Measurements from ENCODE around the gene DHRSX. TPM values are rescaled to one million over a fixed set of nuclear protein-coding genes. Genes with fewer than 3 reads are reported as not detected.
"Not testable (repeated sequence)": the region's sequence is repeated elsewhere in the genome, so short reads cannot be mapped to it uniquely, and the experiment has no call there.

The DHRSX gene
- total and polyA plus RNA-seq, 7 donors: 5.6 to 19.3 (median 9.6) TPM

DNA sequence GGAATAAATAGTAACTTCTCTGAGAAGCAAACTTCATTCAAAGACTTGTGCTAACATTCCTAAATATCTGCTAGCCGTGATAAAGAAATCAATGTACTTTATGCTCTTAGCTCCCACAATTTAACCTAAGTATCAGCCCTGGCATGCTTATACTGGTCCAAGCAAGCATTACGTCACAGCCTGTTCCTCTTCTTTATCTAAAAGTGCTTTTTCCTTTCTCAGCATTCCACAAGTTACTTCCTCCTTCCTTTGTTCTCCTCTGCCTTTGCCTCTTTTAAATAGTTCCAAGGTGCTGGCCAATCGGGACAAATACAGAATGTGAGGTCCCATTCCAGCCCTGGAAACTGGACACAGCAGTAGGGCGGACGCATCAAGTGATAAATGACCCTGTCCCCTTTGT, 249.6 kb downstream of the DHRSX start:
- Histone ChIP-seq H3K4me3 (no peak overlapping the region), H3K27ac (no peak overlapping the region), H3K4me1 (no peaks in the 10 kb centered on the region), H3K36me3 (ENCODE audit: insufficient read depth in 1 of 2, low read depth in 1 of 2) (no peaks in the 10 kb centered on the region), H3K9me3 (no peaks in the 10 kb centered on the region), H3K27me3 (ENCODE audit: insufficient read depth in 3 of 3, low read length in 2 of 3) (no peaks in the 10 kb centered on the region)
- ATAC-seq (no peak), DNase-seq (no peak)
- TF ChIP-seq, protein P1, sequence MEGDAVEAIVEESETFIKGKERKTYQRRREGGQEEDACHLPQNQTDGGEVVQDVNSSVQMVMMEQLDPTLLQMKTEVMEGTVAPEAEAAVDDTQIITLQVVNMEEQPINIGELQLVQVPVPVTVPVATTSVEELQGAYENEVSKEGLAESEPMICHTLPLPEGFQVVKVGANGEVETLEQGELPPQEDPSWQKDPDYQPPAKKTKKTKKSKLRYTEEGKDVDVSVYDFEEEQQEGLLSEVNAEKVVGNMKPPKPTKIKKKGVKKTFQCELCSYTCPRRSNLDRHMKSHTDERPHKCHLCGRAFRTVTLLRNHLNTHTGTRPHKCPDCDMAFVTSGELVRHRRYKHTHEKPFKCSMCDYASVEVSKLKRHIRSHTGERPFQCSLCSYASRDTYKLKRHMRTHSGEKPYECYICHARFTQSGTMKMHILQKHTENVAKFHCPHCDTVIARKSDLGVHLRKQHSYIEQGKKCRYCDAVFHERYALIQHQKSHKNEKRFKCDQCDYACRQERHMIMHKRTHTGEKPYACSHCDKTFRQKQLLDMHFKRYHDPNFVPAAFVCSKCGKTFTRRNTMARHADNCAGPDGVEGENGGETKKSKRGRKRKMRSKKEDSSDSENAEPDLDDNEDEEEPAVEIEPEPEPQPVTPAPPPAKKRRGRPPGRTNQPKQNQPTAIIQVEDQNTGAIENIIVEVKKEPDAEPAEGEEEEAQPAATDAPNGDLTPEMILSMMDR (IDR thresholded peaks at IDR 0.05): no peak
- WGBS, 3 donors: 91 to 96% (median 94%) methylated on average over 5 of the region's 5 CpGs
- intact Hi-C loops (cut with DNase I): no loop called here

DNA sequence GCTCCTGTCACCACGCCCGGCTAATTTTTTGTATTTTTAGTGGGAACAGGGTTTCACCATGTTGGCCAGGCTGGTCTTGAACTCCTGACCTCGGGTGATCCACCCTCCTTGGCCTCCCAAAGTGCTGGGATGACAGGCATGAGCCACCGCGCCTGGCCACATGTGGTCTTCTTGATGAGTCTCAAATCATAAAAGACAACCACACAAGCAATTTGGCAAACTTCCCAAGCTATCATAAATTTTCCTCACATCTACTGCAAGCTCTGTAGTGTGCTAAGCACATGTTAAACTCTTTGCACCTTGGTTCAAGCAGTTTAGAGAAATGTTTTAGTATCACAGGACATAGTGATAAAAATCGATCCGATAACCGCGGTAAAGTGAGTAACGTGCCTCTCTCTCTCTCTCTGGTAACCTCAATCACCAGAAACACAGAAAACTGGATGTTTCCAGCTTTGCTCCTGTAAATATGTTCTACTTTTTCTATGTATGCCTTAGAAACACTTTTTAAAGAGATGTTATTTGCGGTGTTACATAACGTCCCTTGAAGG, 256.8 kb downstream of the DHRSX start:
- ATAC-seq: no peak
- no peaks in the 10 kb centered on the region for H3K36me3 ChIP-seq (ENCODE audit: insufficient read depth in 1 of 2, low read depth in 1 of 2)
- intact Hi-C loops (cut with DNase I): no loop called here
- 82 to 90% (median 84%) methylated on average over 12 of the region's 12 CpGs for WGBS, 3 donors
- H3K27me3 ChIP-seq (ENCODE audit: insufficient read depth in 3 of 3, low read length in 2 of 3): no peaks in the 10 kb centered on the region
- no peaks in the 10 kb centered on the region for H3K9me3 ChIP-seq
- no peak overlapping the region for H3K27ac ChIP-seq
- H3K4me1 ChIP-seq: no peaks in the 10 kb centered on the region
- no peak overlapping the region for H3K4me3 ChIP-seq
- TF ChIP-seq, protein P1 (IDR thresholded peaks at IDR 0.05): no peak
- no peak for DNase-seq

DNA sequence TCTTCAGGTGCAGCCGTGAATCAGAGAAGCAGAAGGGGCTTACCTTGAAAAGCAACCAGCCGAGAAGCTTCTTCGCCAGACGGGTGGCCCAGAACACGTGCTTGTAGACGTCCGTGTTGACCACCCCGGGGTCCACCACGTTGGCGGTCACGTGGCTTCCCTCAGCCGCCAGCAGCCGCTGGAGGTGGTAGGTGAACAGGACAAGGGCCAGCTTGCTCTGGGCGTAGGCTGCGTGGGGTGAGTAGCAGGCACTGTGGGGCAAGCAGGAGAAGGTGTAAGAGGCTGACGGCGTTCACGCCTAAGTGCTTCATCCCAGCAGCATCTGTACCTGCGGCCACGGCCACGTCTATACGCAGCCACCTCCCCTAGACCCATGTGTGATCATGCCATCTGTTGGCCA, 257.8 kb downstream of the DHRSX start:
- Histone ChIP-seq H3K4me3 (no peak overlapping the region), H3K27me3 (ENCODE audit: insufficient read depth in 3 of 3, low read length in 2 of 3) (no peaks in the 10 kb centered on the region), H3K36me3 (ENCODE audit: insufficient read depth in 1 of 2, low read depth in 1 of 2) (peaks cover 0 to 2% of the 10 kb centered on the region in 2 donors), H3K27ac (no peak overlapping the region), H3K9me3 (no peaks in the 10 kb centered on the region), H3K4me1 (no peaks in the 10 kb centered on the region)
- ATAC-seq (no peak), DNase-seq (no peak)
- intact Hi-C loops (cut with DNase I): no loop called here
- 93 to 97% (median 96%) methylated on average over 22 of the region's 22 CpGs for WGBS, 3 donors
- TF ChIP-seq, protein P1 (IDR thresholded peaks at IDR 0.05): no peak

DNA sequence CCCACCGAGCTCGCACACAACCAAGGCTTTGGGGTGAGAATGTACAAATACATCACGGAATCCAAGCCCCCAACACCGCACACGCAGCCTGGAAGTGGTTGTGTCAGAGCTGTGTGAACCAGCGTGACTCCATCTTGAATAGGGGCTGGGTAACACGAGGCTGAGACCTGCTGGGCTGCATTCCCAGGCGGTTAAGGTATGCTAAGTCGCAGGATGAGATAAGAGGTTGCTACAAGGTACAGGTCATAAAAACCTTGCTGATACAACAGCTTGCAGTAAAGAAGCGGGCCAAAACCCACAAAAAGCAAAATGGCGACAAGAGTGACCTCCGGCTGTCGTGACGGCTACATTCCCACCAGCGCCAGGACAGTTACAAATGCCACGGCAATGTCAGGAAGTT, 258.4 kb downstream of the DHRSX start:
- WGBS, 3 donors: 96 to 97% (median 96%) methylated on average over 16 of the region's 16 CpGs
- H3K27me3 ChIP-seq (ENCODE audit: insufficient read depth in 3 of 3, low read length in 2 of 3): no peaks in the 10 kb centered on the region

DNA sequence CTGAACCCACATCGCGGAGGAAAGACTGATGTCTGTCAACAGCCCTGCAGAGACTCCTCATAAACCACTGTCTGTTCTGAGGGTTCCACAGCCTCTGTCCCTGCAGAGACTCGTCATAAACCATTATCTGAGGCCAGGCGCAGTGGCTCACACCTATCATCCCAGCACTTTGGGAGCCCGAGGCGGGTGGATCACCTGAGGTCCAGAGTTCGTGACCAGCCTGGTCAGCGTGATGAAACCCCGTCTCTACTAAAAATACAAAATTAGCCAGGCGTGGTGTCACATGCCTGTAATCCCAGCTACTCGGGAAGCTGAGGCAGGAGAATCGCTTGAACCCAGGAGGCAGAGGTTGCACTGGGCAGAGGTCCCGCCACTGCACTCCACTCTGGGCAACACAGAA, 259.3 kb downstream of the DHRSX start:
- H3K27me3 ChIP-seq (ENCODE audit: insufficient read depth in 3 of 3, low read length in 2 of 3); H3K36me3 ChIP-seq (ENCODE audit: insufficient read depth in 1 of 2, low read depth in 1 of 2); DNase-seq; H3K4me1 ChIP-seq; H3K9me3 ChIP-seq; intact Hi-C loops (cut with DNase I); H3K4me3 ChIP-seq; ATAC-seq; H3K27ac ChIP-seq: not testable (repeated sequence)
- WGBS, 3 donors: 89 to 97% (median 93%) methylated on average over 13 of the region's 13 CpGs

More for the DNA sequence above, 258.4 kb downstream of the DHRSX start:
- DNase-seq (no peak), ATAC-seq (no peak)
- no peak overlapping the region for H3K27ac ChIP-seq
- intact Hi-C loops (cut with DNase I): no loop called here
- no peaks in the 10 kb centered on the region for H3K4me1 ChIP-seq
- TF ChIP-seq, protein P1 (IDR thresholded peaks at IDR 0.05): no peak
- H3K9me3 ChIP-seq: no peaks in the 10 kb centered on the region
- no peak overlapping the region for H3K4me3 ChIP-seq
- peaks cover 0 to 3% of the 10 kb centered on the region in 2 donors for H3K36me3 ChIP-seq (ENCODE audit: insufficient read depth in 1 of 2, low read depth in 1 of 2)

DNA sequence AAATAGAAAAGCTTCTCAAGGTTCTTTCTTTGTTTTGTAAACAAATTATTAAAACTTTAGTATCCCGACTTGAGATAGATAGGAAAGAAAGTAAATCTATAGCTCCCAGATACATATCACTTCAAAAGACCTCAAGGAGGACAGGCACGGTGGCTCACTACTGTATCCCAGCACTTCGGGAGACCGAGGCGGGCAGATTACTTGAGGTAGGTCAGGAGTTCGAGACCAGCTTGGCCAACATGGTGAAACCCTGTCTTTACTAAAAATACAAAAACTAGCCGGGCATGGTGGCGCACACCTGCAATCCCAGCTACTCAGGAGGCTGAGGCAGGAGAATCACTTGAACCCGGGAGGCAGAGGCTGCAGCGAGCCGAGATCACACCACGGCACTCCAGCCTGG, 260.0 kb downstream of the DHRSX start:
- H3K36me3 ChIP-seq (ENCODE audit: insufficient read depth in 1 of 2, low read depth in 1 of 2); H3K4me3 ChIP-seq; H3K4me1 ChIP-seq; H3K27me3 ChIP-seq (ENCODE audit: insufficient read depth in 3 of 3, low read length in 2 of 3); intact Hi-C loops (cut with DNase I); ATAC-seq; DNase-seq; H3K9me3 ChIP-seq; H3K27ac ChIP-seq: not testable (repeated sequence)
- WGBS, 3 donors: 89 to 97% (median 96%) methylated on average over 12 of the region's 12 CpGs

Measured in psoas muscle (tissue), 8 donors.